ENCODE measurements around the gene HPSE2.

HPSE2 gene

GRCh38 chr10:98619446-98619845 lies 616.2 kb downstream of the HPSE2 start:
- no peaks in the 10 kb centered on the region for H3K4me1 ChIP-seq (ENCODE audit: control insufficient read depth, insufficient read depth, low read length)
- H3K27me3 ChIP-seq (ENCODE audit: control insufficient read depth, insufficient read depth, low read length), result no peaks in the 10 kb centered on the region
- no peaks in the 10 kb centered on the region for H3K9me3 ChIP-seq (ENCODE audit: control insufficient read depth, low read length)
- no peak overlapping the region for H3K9ac ChIP-seq (ENCODE audit: low read length)
- H3K36me3 ChIP-seq (ENCODE audit: control insufficient read depth, insufficient read depth, low read length), result no peaks in the 10 kb centered on the region
- no peak overlapping the region for H3K4me3 ChIP-seq (ENCODE audit: low read length)

- Histone ChIP-seq H3K27me3 (ENCODE audit: control insufficient read depth, insufficient read depth, low read length) (no peaks in the 10 kb centered on the region), H3K4me3 (ENCODE audit: low read length) (no peak overlapping the region), H3K9ac (ENCODE audit: low read length) (no peak overlapping the region), H3K36me3 (ENCODE audit: control insufficient read depth, insufficient read depth, low read length) (no peaks in the 10 kb centered on the region), H3K9me3 (ENCODE audit: control insufficient read depth, low read length) (no peaks in the 10 kb centered on the region), H3K4me1 (ENCODE audit: control insufficient read depth, insufficient read depth, low read length) (no peaks in the 10 kb centered on the region)
Measured at GRCh38 chr10:98617906-98618520, 617.6 kb downstream of the HPSE2 start.

- Histone ChIP-seq H3K36me3 (ENCODE audit: control insufficient read depth, insufficient read depth, low read length) (no peaks in the 10 kb centered on the region), H3K4me1 (ENCODE audit: control insufficient read depth, insufficient read depth, low read length) (no peaks in the 10 kb centered on the region), H3K4me3 (ENCODE audit: low read length) (no peak overlapping the region), H3K27me3 (ENCODE audit: control insufficient read depth, insufficient read depth, low read length) (no peaks in the 10 kb centered on the region), H3K9ac (ENCODE audit: low read length) (no peak overlapping the region), H3K9me3 (ENCODE audit: control insufficient read depth, low read length) (no peaks in the 10 kb centered on the region)
Measured at GRCh38 chr10:98613446-98613845, 622.2 kb downstream of the HPSE2 start.

GRCh38 chr10:98611436-98611835 lies 624.2 kb downstream of the HPSE2 start:
- Histone ChIP-seq H3K4me3 (ENCODE audit: low read length) (no peak overlapping the region), H3K9me3 (ENCODE audit: control insufficient read depth, low read length) (no peaks in the 10 kb centered on the region)

GRCh38 chr10:98610836-98611235 lies 624.8 kb downstream of the HPSE2 start:
- Histone ChIP-seq H3K36me3 (ENCODE audit: control insufficient read depth, insufficient read depth, low read length) (no peaks in the 10 kb centered on the region), H3K9me3 (ENCODE audit: control insufficient read depth, low read length) (no peaks in the 10 kb centered on the region), H3K9ac (ENCODE audit: low read length) (no peak overlapping the region), H3K27me3 (ENCODE audit: control insufficient read depth, insufficient read depth, low read length) (no peaks in the 10 kb centered on the region), H3K4me1 (ENCODE audit: control insufficient read depth, insufficient read depth, low read length) (no peaks in the 10 kb centered on the region), H3K4me3 (ENCODE audit: low read length) (no peak overlapping the region)

More at GRCh38 chr10:98611436-98611835, 624.2 kb downstream of the HPSE2 start:
- Histone ChIP-seq H3K9ac (ENCODE audit: low read length) (no peak overlapping the region), H3K4me1 (ENCODE audit: control insufficient read depth, insufficient read depth, low read length) (no peaks in the 10 kb centered on the region), H3K27me3 (ENCODE audit: control insufficient read depth, insufficient read depth, low read length) (no peaks in the 10 kb centered on the region), H3K36me3 (ENCODE audit: control insufficient read depth, insufficient read depth, low read length) (no peaks in the 10 kb centered on the region)

- H3K4me3 ChIP-seq (ENCODE audit: low read length), result no peak overlapping the region
- no peaks in the 10 kb centered on the region for H3K36me3 ChIP-seq (ENCODE audit: control insufficient read depth, insufficient read depth, low read length)
- H3K27me3 ChIP-seq (ENCODE audit: control insufficient read depth, insufficient read depth, low read length), result no peaks in the 10 kb centered on the region
- H3K9me3 ChIP-seq (ENCODE audit: control insufficient read depth, low read length), result no peaks in the 10 kb centered on the region
- no peak overlapping the region for H3K9ac ChIP-seq (ENCODE audit: low read length)
- H3K4me1 ChIP-seq (ENCODE audit: control insufficient read depth, insufficient read depth, low read length), result no peaks in the 10 kb centered on the region
Measured at GRCh38 chr10:98610301-98610700, 625.4 kb downstream of the HPSE2 start.

- Histone ChIP-seq H3K4me1 (ENCODE audit: control insufficient read depth, insufficient read depth, low read length) (no peaks in the 10 kb centered on the region), H3K9ac (ENCODE audit: low read length) (no peak overlapping the region), H3K4me3 (ENCODE audit: low read length) (no peak overlapping the region), H3K27me3 (ENCODE audit: control insufficient read depth, insufficient read depth, low read length) (no peaks in the 10 kb centered on the region), H3K36me3 (ENCODE audit: control insufficient read depth, insufficient read depth, low read length) (no peaks in the 10 kb centered on the region), H3K9me3 (ENCODE audit: control insufficient read depth, low read length) (no peaks in the 10 kb centered on the region)
Measured at GRCh38 chr10:98609265-98609664, 626.4 kb downstream of the HPSE2 start.

- Histone ChIP-seq H3K36me3 (ENCODE audit: control insufficient read depth, insufficient read depth, low read length) (no peaks in the 10 kb centered on the region), H3K4me3 (ENCODE audit: low read length) (no peak overlapping the region)
Measured at GRCh38 chr10:98608411-98608810, 627.2 kb downstream of the HPSE2 start.

GRCh38 chr10:98602224-98602623 lies 633.4 kb downstream of the HPSE2 start:
- H3K36me3 ChIP-seq (ENCODE audit: control insufficient read depth, insufficient read depth, low read length), result no peaks in the 10 kb centered on the region
- no peak overlapping the region for H3K9ac ChIP-seq (ENCODE audit: low read length)
- no peaks in the 10 kb centered on the region for H3K4me1 ChIP-seq (ENCODE audit: control insufficient read depth, insufficient read depth, low read length)
- no peaks in the 10 kb centered on the region for H3K9me3 ChIP-seq (ENCODE audit: control insufficient read depth, low read length)
- H3K4me3 ChIP-seq (ENCODE audit: low read length), result no peak overlapping the region
- no peaks in the 10 kb centered on the region for H3K27me3 ChIP-seq (ENCODE audit: control insufficient read depth, insufficient read depth, low read length)

More at GRCh38 chr10:98608411-98608810, 627.2 kb downstream of the HPSE2 start:
- no peak overlapping the region for H3K9ac ChIP-seq (ENCODE audit: low read length)
- H3K9me3 ChIP-seq (ENCODE audit: control insufficient read depth, low read length), result no peaks in the 10 kb centered on the region
- no peaks in the 10 kb centered on the region for H3K27me3 ChIP-seq (ENCODE audit: control insufficient read depth, insufficient read depth, low read length)
- no peaks in the 10 kb centered on the region for H3K4me1 ChIP-seq (ENCODE audit: control insufficient read depth, insufficient read depth, low read length)

GRCh38 chr10:98599032-98599610 lies 636.5 kb downstream of the HPSE2 start:
- Histone ChIP-seq H3K4me3 (ENCODE audit: low read length) (no peak overlapping the region), H3K36me3 (ENCODE audit: control insufficient read depth, insufficient read depth, low read length) (no peaks in the 10 kb centered on the region), H3K9ac (ENCODE audit: low read length) (no peak overlapping the region), H3K27me3 (ENCODE audit: control insufficient read depth, insufficient read depth, low read length) (no peaks in the 10 kb centered on the region), H3K9me3 (ENCODE audit: control insufficient read depth, low read length) (no peaks in the 10 kb centered on the region), H3K4me1 (ENCODE audit: control insufficient read depth, insufficient read depth, low read length) (no peaks in the 10 kb centered on the region)

GRCh38 chr10:98596404-98596803 lies 639.2 kb downstream of the HPSE2 start:
- Histone ChIP-seq H3K9me3 (ENCODE audit: control insufficient read depth, low read length) (no peaks in the 10 kb centered on the region), H3K9ac (ENCODE audit: low read length) (no peak overlapping the region), H3K36me3 (ENCODE audit: control insufficient read depth, insufficient read depth, low read length) (no peaks in the 10 kb centered on the region), H3K27me3 (ENCODE audit: control insufficient read depth, insufficient read depth, low read length) (no peaks in the 10 kb centered on the region), H3K4me1 (ENCODE audit: control insufficient read depth, insufficient read depth, low read length) (no peaks in the 10 kb centered on the region), H3K4me3 (ENCODE audit: low read length) (no peak overlapping the region)

GRCh38 chr10:98589691-98590090 lies 646.0 kb downstream of the HPSE2 start:
- Histone ChIP-seq H3K9ac (ENCODE audit: low read length) (no peak overlapping the region), H3K4me3 (ENCODE audit: low read length) (no peak overlapping the region), H3K4me1 (ENCODE audit: control insufficient read depth, insufficient read depth, low read length) (no peaks in the 10 kb centered on the region), H3K27me3 (ENCODE audit: control insufficient read depth, insufficient read depth, low read length) (no peaks in the 10 kb centered on the region), H3K9me3 (ENCODE audit: control insufficient read depth, low read length) (no peaks in the 10 kb centered on the region), H3K36me3 (ENCODE audit: control insufficient read depth, insufficient read depth, low read length) (no peaks in the 10 kb centered on the region)
